Activated naive CD8-positive, alpha-beta T cell treated with anti-CD3 and anti-CD28 coated beads, Interleukin-2, amount 50 U/mL, for 16 hours (primary cell): ENCODE measurements around the gene FN1.
"Not testable (repeated sequence)": the region's sequence is repeated elsewhere in the genome, so short reads cannot be mapped to it uniquely, and the experiment has no call there.

ENCODE experiments used
- DNase-seq: peaks from one replicate; pipeline ENCODE4 v3.0.0-alpha.2; 2020; ENCODE audit warnings: low read depth, low spot score

The FN1 gene

GRCh38 chr2:215366440-215367032 lies 69.3 kb downstream of the FN1 start:
- DNase-seq, result no peak

DNA sequence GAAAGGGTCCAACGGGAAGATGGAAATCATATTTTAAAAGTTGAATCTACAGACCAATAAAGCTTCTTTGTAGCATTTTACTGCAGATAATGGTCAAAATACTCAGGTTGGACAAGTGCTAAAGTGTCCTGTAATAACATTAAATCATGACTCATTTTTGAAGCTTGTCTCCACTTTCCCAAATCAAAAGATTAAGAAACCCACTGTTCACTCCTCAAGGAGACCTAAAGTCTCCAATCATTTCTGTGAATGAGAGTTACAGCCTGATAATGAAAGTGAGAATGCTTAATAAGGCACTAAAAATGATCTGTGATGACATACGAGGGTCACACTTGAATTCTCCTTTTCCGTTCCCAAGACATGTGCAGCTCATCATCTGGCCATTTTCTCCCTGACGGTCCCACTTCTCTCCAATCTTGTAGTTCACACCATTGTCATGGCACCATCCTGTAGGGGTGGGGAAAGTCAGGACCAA lies 70.6 kb downstream of the FN1 start:
- no peak for DNase-seq

GRCh38 chr2:215364157-215365155 lies 71.4 kb downstream of the FN1 start:
- DNase-seq, result no peak

DNA sequence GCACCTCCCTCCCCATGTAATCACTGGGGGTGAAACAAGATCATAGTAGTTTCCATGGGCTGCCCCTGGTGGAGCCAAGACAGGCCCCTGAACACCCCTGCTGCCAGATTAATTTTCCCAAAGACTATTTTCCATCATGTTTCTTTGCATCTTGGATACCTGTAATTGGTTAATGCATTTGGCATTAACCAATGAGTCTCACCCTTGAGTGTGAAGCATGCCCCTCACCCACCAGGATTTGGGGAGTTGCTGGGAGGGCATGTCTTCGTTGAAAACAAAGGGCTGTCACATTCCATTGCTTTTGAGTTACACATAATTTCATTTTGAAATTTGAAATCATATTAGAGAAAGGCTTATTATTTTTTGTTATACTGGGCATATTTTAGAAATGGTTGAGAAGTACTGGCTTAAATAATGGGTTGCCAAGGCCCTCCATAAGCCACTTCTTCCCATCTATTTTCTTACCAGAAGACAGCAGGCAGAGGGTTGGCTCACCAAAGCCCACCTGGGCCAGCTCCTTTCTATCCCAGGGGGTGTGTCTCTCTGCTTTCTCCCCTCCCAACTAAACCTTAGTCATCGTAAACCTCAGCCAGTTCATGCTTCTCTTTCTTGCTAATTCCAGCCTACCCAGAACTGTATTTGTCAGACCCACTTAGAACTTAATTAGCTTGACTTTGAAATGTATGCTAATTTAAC lies 72.3 kb downstream of the FN1 start:
- DNase-seq, result no peak

- DNase-seq, result no peak
These were observed 72.8 kb downstream of the FN1 start for GRCh38 chr2:215363039-215363438.

DNA sequence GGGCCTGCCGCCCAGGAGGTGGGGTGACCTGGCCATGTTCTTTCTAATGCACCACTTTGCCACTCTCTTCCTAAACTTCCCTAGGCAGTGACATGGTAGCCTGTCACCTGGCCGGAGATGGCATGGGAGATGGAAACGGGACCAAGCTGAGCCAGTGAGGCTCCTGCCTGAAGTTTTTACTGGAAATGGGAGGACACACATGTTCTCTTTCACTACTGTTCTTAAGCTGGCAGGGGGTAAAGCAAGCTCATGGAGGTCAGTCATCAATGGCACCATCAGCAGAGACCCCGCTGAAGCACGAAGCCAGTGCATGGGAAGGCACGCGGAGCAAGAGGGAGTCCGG lies 73.3 kb downstream of the FN1 start:
- no peak for DNase-seq

DNA sequence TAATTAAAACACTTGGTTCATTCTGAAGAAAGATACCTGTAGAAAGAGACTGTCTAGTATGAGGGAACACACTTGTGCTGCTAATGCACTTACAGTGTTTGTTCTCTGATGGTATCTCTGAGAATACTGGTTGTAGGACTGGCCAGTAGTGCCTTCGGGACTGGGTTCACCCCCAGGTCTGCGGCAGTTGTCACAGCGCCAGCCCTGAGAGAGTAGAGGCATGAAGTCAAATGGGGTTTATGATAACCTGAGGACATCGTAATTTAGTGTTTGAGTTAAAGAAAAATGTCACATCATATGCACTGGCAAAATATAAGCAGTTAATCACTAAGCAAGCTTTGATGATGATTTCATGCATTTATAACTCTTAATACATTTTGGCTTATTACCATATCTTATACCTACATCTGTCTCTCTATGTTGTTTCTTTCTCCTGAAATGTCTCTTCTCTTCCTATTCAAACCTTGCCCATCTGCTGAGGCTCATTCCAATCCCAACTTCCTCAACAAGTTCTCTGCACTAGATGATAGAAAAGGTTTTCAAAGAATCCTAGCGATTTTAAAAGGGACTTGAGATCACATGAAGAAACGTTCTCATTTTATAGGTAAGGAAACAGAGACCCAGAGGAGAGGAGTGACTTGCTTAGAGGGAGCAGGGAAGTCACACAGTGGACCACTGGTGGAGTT lies 73.8 kb downstream of the FN1 start:
- no peak for DNase-seq

- DNase-seq, result no peak
These were observed 74.5 kb downstream of the FN1 start for GRCh38 chr2:215361211-215361875.

GRCh38 chr2:215360596-215360995 lies 75.3 kb downstream of the FN1 start:
- DNase-seq, result no peak

- DNase-seq, result not testable (repeated sequence)
These were observed 75.8 kb downstream of the FN1 start for GRCh38 chr2:215360059-215360458.

- no peak for DNase-seq
These were observed 76.3 kb downstream of the FN1 start for GRCh38 chr2:215359576-215359922.

DNA sequence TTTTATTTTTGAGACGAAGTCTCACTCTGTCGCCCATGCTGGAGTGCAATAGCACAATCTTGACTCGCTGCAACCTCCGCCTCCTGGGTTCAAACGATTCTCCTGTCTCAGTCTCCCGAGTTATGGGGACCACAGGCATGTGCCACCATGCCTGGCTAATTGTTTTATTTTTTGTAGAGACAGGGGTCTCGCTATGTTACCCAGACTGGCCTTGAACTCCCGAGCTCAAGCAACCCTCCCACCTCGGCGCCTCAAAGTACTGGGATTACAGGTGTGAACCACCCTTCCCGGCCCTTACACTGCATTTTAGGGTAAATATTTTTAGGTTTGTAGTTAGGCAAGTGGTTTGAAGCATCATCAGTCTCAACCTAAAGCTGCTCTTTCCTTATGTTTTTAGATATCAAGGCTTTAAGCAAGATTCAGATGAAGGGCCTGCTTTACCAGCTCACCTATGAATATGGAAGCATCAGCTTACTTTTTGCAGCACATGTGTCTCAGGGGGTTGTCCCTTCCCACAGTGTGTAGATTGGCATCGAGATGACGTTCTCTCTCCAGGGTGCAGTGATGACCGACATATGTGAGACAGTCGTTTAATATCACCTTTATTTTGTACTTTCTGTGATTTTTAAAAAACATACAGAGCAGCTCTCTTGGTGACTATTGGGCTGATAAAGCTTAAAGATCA lies 76.8 kb downstream of the FN1 start:
- DNase-seq, result no peak

GRCh38 chr2:215358312-215358845 lies 77.5 kb downstream of the FN1 start:
- no peak for DNase-seq

- DNase-seq, result no peak
These were observed 78.2 kb downstream of the FN1 start for GRCh38 chr2:215357660-215358059.

DNA sequence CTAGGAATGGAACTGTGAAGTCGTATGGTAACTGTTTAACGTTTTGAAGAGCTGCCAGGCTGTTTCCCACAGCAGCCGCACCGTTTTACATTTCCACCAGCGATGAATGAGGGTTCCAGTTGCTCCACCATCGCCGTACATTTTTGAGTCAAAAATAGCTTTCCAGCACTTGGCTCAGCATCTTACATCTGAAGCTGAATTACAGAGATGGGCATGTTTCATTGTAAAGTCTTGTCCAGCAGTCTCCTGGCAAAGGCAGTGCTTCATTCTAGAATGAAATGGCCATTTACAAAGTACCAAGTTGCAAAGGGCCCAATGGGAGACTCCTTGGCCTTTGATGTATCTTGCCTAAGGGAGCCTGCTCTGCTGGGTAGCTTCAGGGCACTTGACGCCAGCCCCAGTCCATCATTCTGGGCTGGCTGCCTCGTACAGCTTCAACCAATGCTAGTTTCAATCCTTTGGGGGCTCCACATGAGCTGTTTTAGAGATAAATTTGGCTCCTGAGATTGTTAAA lies 78.9 kb downstream of the FN1 start:
- no peak for DNase-seq

- no peak for DNase-seq
These were observed 79.4 kb downstream of the FN1 start for GRCh38 chr2:215356334-215356947.

DNA sequence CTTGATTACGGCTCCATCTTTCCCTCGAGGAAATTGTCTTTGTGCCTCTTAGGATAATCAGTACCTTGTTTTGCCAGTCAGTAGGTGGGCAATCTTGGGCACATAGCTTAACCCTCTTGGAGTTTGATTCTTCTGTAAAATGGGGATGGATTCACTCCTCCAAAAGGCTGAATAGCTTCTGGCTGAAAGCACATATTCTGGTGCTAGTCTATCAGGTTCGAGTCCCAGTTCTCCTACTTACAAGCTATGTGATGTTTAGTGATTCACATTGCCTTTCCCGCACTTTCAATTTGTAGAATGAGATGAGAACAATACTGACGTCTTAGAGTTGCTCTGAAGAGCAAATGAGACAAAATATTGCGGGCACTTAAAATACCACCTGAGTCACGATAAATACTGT lies 80.1 kb downstream of the FN1 start:
- no peak for DNase-seq

DNA sequence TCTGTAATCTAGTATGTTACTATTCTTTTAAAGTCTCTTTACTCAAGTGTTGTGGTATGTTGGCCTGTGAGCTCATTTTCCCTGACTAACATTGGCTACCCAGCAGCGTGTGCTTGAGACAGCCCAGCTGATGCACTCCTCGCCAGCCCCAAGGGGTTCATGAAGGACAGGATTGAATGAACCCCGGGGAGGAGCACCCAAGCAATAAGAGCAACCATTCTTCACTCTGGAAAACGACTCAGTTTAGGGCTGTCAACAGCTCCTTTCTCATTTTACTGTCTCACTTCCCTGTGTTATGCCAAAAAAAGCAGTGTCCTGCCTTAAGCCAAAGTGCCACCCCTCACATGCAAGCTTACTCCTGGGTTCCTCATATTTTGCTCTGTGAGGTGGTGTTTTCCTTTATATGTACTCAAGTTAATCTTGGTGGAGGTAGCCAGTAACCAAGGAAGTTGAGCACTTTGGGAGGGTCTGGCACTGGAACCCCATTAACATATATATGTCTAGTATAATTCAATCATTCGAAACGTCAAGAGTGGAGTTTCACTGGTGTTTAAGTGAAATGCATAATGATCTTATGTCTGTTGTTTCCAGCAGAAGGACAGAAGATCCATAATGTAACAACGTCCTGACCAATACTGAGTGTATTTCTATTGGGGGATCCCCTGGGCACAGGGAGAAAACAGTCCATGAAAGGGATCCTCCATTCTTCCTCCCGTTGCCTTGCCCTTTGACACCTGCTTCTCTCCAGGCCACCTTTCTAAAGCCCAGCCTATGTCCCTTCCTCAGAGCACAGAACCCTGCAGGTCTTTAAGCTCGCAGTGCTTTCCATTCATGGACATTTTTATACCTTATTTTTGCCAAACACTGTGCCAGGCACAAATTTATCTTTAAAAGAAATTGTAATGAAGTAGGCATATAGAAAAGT lies 80.8 kb downstream of the FN1 start:
- DNase-seq, result no peak

GRCh38 chr2:215352602-215353001 lies 83.3 kb downstream of the FN1 start:
- DNase-seq, result no peak
